DOHH2 (cell line): Measurements from ENCODE around the gene A4GALT.

Experiments
- H3F3A ChIP-seq: fragments of 200-600 bp; sonication (generic), shearing (Covaris generic); 2 replicates; pipeline ENCODE4 v1.6.0; 2016; ENCODE audit warnings: antibody characterized with exemption, mild to moderate bottlenecking; ENCODE audit not compliant: control insufficient read depth, insufficient read depth
- H3K27ac ChIP-seq: fragments of 200-600 bp; sonication (generic); 2 replicates; pipeline ENCODE4 v1.5.1; 2014; ENCODE audit warnings: low read depth, mild to moderate bottlenecking, low read length, moderate library complexity
- H3K27me3 ChIP-seq: fragments of 200-600 bp; sonication (generic); 2 replicates; pipeline ENCODE4 v1.6.1; 2014; ENCODE audit warnings: mild to moderate bottlenecking, low read length, mixed read lengths; ENCODE audit not compliant: control insufficient read depth
- H3K36me3 ChIP-seq: fragments of 200-600 bp; sonication (generic); 2 replicates; pipeline ENCODE4 v1.6.1; 2014; ENCODE audit warnings: mild to moderate bottlenecking, low read length, moderate library complexity, mixed read lengths; ENCODE audit not compliant: control insufficient read depth
- H3K4me1 ChIP-seq: fragments of 200-600 bp; sonication (generic); 2 replicates; pipeline ENCODE4 v1.6.1; 2014; ENCODE audit warnings: mild to moderate bottlenecking, low read length, mixed read lengths; ENCODE audit not compliant: control insufficient read depth
- H3K4me2 ChIP-seq: fragments of 200-600 bp; sonication (generic); 2 replicates; pipeline ENCODE4 v1.6.0; 2014; ENCODE audit warnings: mild to moderate bottlenecking, low read length, moderate library complexity
- H3K4me3 ChIP-seq: fragments of 200-600 bp; sonication (generic); 2 replicates; pipeline ENCODE4 v1.5.1; 2014; ENCODE audit warnings: mild to moderate bottlenecking, low read length, mixed read lengths
- H3K79me2 ChIP-seq: fragments of 200-600 bp; sonication (generic); 2 replicates; pipeline ENCODE4 v1.6.1; 2014; ENCODE audit warnings: mild to moderate bottlenecking, low read length, mixed read lengths; ENCODE audit not compliant: control insufficient read depth
- H3K9me2 ChIP-seq: fragments of 200-600 bp; sonication (generic); replicated peaks from 2 replicates; pipeline ENCODE4 v1.6.1; 2014; ENCODE audit warnings: mild to moderate bottlenecking, low read length, mixed read lengths; ENCODE audit not compliant: control insufficient read depth
- H3K9me3 ChIP-seq: fragments of 200-600 bp; sonication (generic); 2 replicates; pipeline ENCODE4 v1.6.1; 2014; ENCODE audit warnings: antibody characterized with exemption, low read length, mixed read lengths; ENCODE audit not compliant: control insufficient read depth, insufficient read depth
- H4K20me1 ChIP-seq: fragments of 200-600 bp; sonication (generic); 2 replicates; pipeline ENCODE4 v1.6.0; 2014; ENCODE audit warnings: low read depth, mild to moderate bottlenecking, antibody characterized with exemption, low read length, moderate library complexity; ENCODE audit not compliant: control insufficient read depth, insufficient read depth
- EZH2phosphoT487 ChIP-seq: fragments of 200-600 bp; sonication (generic); IDR thresholded peaks from 2 replicates; pipeline ENCODE4 v1.6.1; 2017; ENCODE audit warnings: borderline replicate concordance, mild to moderate bottlenecking, antibody characterized with exemption, low read length, moderate library complexity, mixed read lengths
- TF ChIP-seq, protein P1 (sequence below): fragments of 200-600 bp; sonication (generic); IDR thresholded peaks from one replicate; pipeline ENCODE4 v1.5.1; 2014; ENCODE audit warnings: antibody characterized with exemption, mild to moderate bottlenecking, low read depth, low read length; ENCODE audit not compliant: poor library complexity, severe bottlenecking

Gene A4GALT

DNA sequence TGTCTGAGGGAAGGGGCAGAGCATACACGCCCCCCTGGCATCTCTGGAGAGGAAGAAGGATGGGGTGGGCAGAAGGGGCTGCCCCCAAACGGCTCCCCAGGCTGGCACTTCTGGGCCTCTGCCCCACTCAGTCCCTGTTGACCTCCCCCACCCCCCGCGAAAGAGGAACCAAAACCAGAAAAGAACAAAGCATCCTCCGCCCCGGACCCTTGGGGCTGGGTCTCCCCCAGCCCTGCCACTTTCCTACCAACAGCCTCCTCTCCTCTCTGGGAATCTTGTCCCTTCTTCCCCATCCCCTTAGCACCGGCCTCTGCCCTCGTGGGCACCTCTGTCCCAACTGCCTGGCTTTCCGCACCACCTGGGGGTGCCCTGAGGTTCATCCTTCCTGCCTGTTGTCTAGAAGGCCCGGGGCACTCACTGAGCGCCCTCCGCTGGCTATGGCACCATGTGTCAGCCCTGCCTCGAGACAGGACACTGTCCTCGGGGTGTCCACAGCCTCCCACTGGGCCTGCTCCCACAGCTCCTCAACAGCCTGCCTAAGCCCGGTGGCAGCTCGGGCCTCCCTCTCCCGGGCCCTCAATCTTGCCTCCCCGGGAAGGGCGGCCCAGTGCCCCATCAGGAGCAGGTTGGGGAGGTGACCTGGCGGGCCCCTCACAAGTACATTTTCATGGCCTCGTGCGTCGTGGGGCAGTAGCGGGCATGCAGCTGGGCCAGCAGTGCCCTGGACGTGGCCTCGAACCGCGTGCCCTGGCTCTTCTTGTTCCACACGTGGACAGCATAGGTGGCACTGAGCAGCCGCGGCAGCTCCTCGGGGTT lies 28.2 kb downstream of the A4GALT start:
- Histone ChIP-seq H3K9me3 (no peaks in the 10 kb centered on the region), H3K4me3 (peak overlapping the region; percentile 48), H3K27ac (peak overlapping the region; percentile 11; the same call in 1 of the 2 replicates), H4K20me1 (no peaks in the 10 kb centered on the region), H3F3A (no peaks in the 10 kb centered on the region), H3K4me2 (peak overlapping the region; percentile 65), H3K36me3 (peaks cover 24% of the 10 kb centered on the region), H3K79me2 (peaks cover 15% of the 10 kb centered on the region), H3K9me2 (no peaks in the 10 kb centered on the region), H3K27me3 (no peaks in the 10 kb centered on the region), H3K4me1 (peaks cover 35% of the 10 kb centered on the region)
- no peak for TF ChIP-seq EZH2phosphoT487
- TF ChIP-seq, protein P1, sequence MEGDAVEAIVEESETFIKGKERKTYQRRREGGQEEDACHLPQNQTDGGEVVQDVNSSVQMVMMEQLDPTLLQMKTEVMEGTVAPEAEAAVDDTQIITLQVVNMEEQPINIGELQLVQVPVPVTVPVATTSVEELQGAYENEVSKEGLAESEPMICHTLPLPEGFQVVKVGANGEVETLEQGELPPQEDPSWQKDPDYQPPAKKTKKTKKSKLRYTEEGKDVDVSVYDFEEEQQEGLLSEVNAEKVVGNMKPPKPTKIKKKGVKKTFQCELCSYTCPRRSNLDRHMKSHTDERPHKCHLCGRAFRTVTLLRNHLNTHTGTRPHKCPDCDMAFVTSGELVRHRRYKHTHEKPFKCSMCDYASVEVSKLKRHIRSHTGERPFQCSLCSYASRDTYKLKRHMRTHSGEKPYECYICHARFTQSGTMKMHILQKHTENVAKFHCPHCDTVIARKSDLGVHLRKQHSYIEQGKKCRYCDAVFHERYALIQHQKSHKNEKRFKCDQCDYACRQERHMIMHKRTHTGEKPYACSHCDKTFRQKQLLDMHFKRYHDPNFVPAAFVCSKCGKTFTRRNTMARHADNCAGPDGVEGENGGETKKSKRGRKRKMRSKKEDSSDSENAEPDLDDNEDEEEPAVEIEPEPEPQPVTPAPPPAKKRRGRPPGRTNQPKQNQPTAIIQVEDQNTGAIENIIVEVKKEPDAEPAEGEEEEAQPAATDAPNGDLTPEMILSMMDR = peak; percentile 90

DNA sequence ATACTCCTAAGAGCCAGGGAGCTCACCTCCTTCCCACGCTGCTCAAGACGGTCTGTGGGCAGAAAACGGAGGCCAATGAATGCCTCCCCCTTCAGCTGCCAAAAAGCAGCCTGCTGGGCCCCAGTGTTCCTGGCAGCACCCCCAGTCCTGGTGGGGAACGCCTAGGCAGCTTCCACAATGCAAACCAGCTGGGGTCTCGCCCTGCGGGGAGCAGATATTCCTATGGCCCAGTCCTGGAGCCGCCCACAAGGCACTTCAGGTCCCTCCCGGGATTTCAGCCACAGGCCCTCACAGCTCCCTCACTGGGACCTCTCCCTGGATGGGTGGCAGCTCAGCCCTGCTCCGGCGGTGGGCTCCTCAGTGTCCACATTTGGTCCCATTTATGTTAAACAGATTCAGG lies 29.2 kb downstream of the A4GALT start:
- H3K79me2 ChIP-seq = peaks cover 7% of the 10 kb centered on the region
- no peak overlapping the region for H3K4me3 ChIP-seq
- H3K27ac ChIP-seq = no peak overlapping the region
- no peaks in the 10 kb centered on the region for H3K9me3 ChIP-seq
- no peaks in the 10 kb centered on the region for H4K20me1 ChIP-seq
- no peaks in the 10 kb centered on the region for H3K27me3 ChIP-seq
- H3K4me2 ChIP-seq = no peak overlapping the region
- no peaks in the 10 kb centered on the region for H3K9me2 ChIP-seq
- H3F3A ChIP-seq = no peaks in the 10 kb centered on the region
- peaks cover 29% of the 10 kb centered on the region for H3K4me1 ChIP-seq
- H3K36me3 ChIP-seq = peaks cover 24% of the 10 kb centered on the region
- TF ChIP-seq EZH2phosphoT487 = no peak
- TF ChIP-seq, protein P1 = no peak

- H3K27ac ChIP-seq = no peak overlapping the region
- H3K79me2 ChIP-seq = peaks cover 2% of the 10 kb centered on the region; the same call in 1 of the 2 replicates
- no peak overlapping the region for H3K4me3 ChIP-seq
- H3K4me1 ChIP-seq = peaks cover 29% of the 10 kb centered on the region
- TF ChIP-seq, protein P1 = no peak
- no peak for TF ChIP-seq EZH2phosphoT487
- no peaks in the 10 kb centered on the region for H4K20me1 ChIP-seq
- H3K27me3 ChIP-seq = no peaks in the 10 kb centered on the region
- H3K4me2 ChIP-seq = no peak overlapping the region
- peaks cover 11% of the 10 kb centered on the region; the same call in 1 of the 2 replicates for H3K36me3 ChIP-seq
- H3F3A ChIP-seq = no peaks in the 10 kb centered on the region
- H3K9me2 ChIP-seq = no peaks in the 10 kb centered on the region
- H3K9me3 ChIP-seq = no peaks in the 10 kb centered on the region
Measured at GRCh38 chr22:42688241-42689211, 32.1 kb downstream of the A4GALT start.
